HCT116 (cell line): ENCODE measurements around the gene ASCC1. TPM values are rescaled to one million over a fixed set of nuclear protein-coding genes. Genes with fewer than 3 reads are reported as not detected.

ENCODE experiments used
- ATAC-seq: fragments of 200-7000 bp; cut with Tn5 transposase; 2 replicates; pipeline ENCODE4 v1.9.1; 2020; ENCODE audit warnings: mild to moderate bottlenecking, moderate library complexity
- BruUV-seq: library from RNA; stranded (reverse); fragments of 400-500 nt; replicated peaks from 2 replicates; lab custom pipeline; 2021; lab: Mats Ljungman, UMichigan
- CTCF ChIA-PET: fragments of 300-600 bp; sonication (Branson Sonifier 250); formaldehyde crosslinking; loops from one replicate; lab custom pipeline; 2021; ENCODE audit warnings: antibody characterized with exemption; lab: Charles Lee
- POLR2A ChIA-PET: fragments of 300-600, 350-600 bp; sonication (Branson Sonifier 250); formaldehyde crosslinking; loops from one replicate; lab custom pipeline; 2021; ENCODE audit warnings: antibody characterized with exemption; lab: Charles Lee
- RAD21 ChIA-PET, 2 experiments: fragments of 300-600 bp; sonication (Branson Sonifier 250); formaldehyde crosslinking; loops; one replicate each; lab custom pipeline; 2023; ENCODE audit warnings: low total read pairs in 2 of 2; ENCODE audit not compliant: uncharacterized antibody in 2 of 2, unreplicated experiment in 2 of 2, low non-redundant PET in 1 of 2; lab: Charles Lee
- DNase-seq: peaks from one replicate; pipeline ENCODE4 v3.0.0-alpha.2; 2010; ENCODE audit warnings: low read depth, low spot score
- H2AFZ ChIP-seq: fragments of 200-600 bp; shearing (Covaris generic), sonication (generic); 2 replicates; pipeline ENCODE4 v1.6.1; 2017; ENCODE audit warnings: low read depth, mixed run types, mixed read lengths, antibody characterized with exemption, low read length; ENCODE audit not compliant: poor library complexity, severe bottlenecking
- H3K27ac ChIP-seq: 2 replicates; pipeline ENCODE4 v1.5.1; 2012; ENCODE audit warnings: low read depth, low read length
- H3K27me3 ChIP-seq: fragments of 200-600 bp; sonication (generic); 2 replicates; pipeline ENCODE4 v1.6.1; 2016; ENCODE audit warnings: mixed run types, low read length, mixed read lengths; ENCODE audit not compliant: insufficient read depth
- H3K36me3 ChIP-seq, 2 experiments: fragments of 200-500 bp in 1 of 2; fragments of 200-600 bp in 1 of 2; sonication (Bioruptor generic) in 1 of 2; sonication (generic) in 1 of 2; 2 replicates each; pipeline versions ENCODE4 v1.5.1 to v1.6.1; 2014 to 2016; ENCODE audit warnings: low read length in 2 of 2, inconsistent platforms in 1 of 2, mixed read lengths in 1 of 2, mixed run types in 1 of 2; ENCODE audit not compliant: insufficient read depth in 2 of 2, control insufficient read depth in 1 of 2
- H3K4me1 ChIP-seq, 2 experiments: fragments of 200-600 bp in 1 of 2; sonication (generic) in 1 of 2; 2 replicates each; pipeline versions ENCODE4 v1.5.1 to v1.6.1; 2012 to 2017; ENCODE audit warnings: low read length in 2 of 2, inconsistent platforms in 1 of 2, mild to moderate bottlenecking in 1 of 2, mixed read lengths in 1 of 2, mixed run types in 1 of 2, moderate library complexity in 1 of 2; ENCODE audit not compliant: insufficient read depth in 2 of 2, control insufficient read depth in 1 of 2
- H3K4me2 ChIP-seq: fragments of 200-600 bp; sonication (generic); 2 replicates; pipeline ENCODE4 v1.6.1; 2017; ENCODE audit warnings: mixed run types, low read length, mixed read lengths
- H3K4me3 ChIP-seq, 2 experiments: fragments of 200-600 bp in 1 of 2; sonication (generic) in 1 of 2; replicated peaks in 1 of 2; 2 replicates each; pipeline ENCODE4 v1.5.1; 2011 to 2016; ENCODE audit warnings: low read length in 2 of 2, control low read depth in 1 of 2, low read depth in 1 of 2, mild to moderate bottlenecking in 1 of 2, mixed read lengths in 1 of 2, mixed run types in 1 of 2
- H3K79me2 ChIP-seq: fragments of 200-600 bp; sonication (generic); 2 replicates; pipeline ENCODE4 v1.6.1; 2017; ENCODE audit warnings: mild to moderate bottlenecking, mixed run types, low read length, moderate library complexity, mixed read lengths; ENCODE audit not compliant: insufficient read depth
- H3K9ac ChIP-seq: fragments of 200-600 bp; sonication (generic); 2 replicates; pipeline ENCODE4 v1.6.1; 2016; ENCODE audit warnings: low read length, mixed read lengths
- H3K9me2 ChIP-seq: fragments of 200-600 bp; sonication (generic), shearing (Covaris generic); 2 replicates; pipeline ENCODE4 v1.6.1; 2017; ENCODE audit warnings: mixed run types, mild to moderate bottlenecking, moderate library complexity; ENCODE audit not compliant: insufficient read depth
- H3K9me3 ChIP-seq, 2 experiments: fragments of 200-500 bp in 1 of 2; fragments of 200-600 bp in 1 of 2; sonication (Bioruptor generic) in 1 of 2; sonication (generic) in 1 of 2; 2 replicates each; pipeline ENCODE4 v1.6.1; 2014 to 2017; ENCODE audit warnings: low read length in 2 of 2, mixed read lengths in 2 of 2, inconsistent platforms in 1 of 2, low read depth in 1 of 2, mild to moderate bottlenecking in 1 of 2, mixed run types in 1 of 2, moderate library complexity in 1 of 2; ENCODE audit not compliant: control insufficient read depth in 1 of 2, insufficient read depth in 1 of 2
- H4K20me1 ChIP-seq: fragments of 200-600 bp; sonication (generic), shearing (Covaris generic); 2 replicates; pipeline ENCODE4 v1.6.1; 2017; ENCODE audit warnings: mixed run types, mild to moderate bottlenecking, moderate library complexity; ENCODE audit not compliant: insufficient read depth
- CBX3 ChIP-seq: IDR thresholded peaks from 2 replicates; pipeline ENCODE4 v1.6.1; 2012; ENCODE audit warnings: low read depth
- CEBPB ChIP-seq: IDR thresholded peaks from 2 replicates; pipeline ENCODE4 v1.6.1; 2012; ENCODE audit warnings: low read depth
- CTCF ChIP-seq, 3 experiments: fragments of 200-600 bp in 1 of 3; sonication (generic) in 1 of 3; IDR thresholded peaks in 2 of 3; conservative IDR thresholded peaks in 1 of 3; 2 replicates each; pipeline ENCODE4 v1.5.1; 2012 to 2017; ENCODE audit warnings: low read depth in 2 of 3, low read length in 2 of 3, antibody characterized with exemption in 1 of 3, borderline replicate concordance in 1 of 3, control low read depth in 1 of 3, mild to moderate bottlenecking in 1 of 3, mixed read lengths in 1 of 3, mixed run types in 1 of 3, moderate library complexity in 1 of 3; ENCODE audit not compliant: insufficient read depth in 1 of 3
- EGR1 ChIP-seq: IDR thresholded peaks from 2 replicates; pipeline ENCODE4 v1.6.1; 2012; ENCODE audit warnings: low read depth
- ELF1 ChIP-seq: IDR thresholded peaks from 2 replicates; pipeline ENCODE4 v1.6.1; 2012; ENCODE audit warnings: low read depth, borderline replicate concordance
- EZH2 ChIP-seq: fragments of 200-600 bp; sonication (generic); IDR thresholded peaks from 2 replicates; pipeline ENCODE4 v1.6.1; 2017; ENCODE audit warnings: antibody characterized with exemption, mixed run types
- FOSL1 ChIP-seq: IDR thresholded peaks from 2 replicates; pipeline ENCODE4 v1.6.1; 2012; ENCODE audit warnings: low read depth
- POLR2A ChIP-seq: IDR thresholded peaks from 2 replicates; pipeline ENCODE4 v1.7.0; 2011; ENCODE audit warnings: borderline replicate concordance; ENCODE audit not compliant: insufficient read depth, insufficient read length; ENCODE audit errors: extremely low read depth
- RAD21 ChIP-seq: IDR thresholded peaks from 2 replicates; pipeline ENCODE4 v1.6.1; 2012; ENCODE audit warnings: low read depth, mild to moderate bottlenecking
- REST ChIP-seq: IDR thresholded peaks from 2 replicates; pipeline ENCODE4 v1.6.1; 2012; ENCODE audit warnings: low read depth
- SIN3A ChIP-seq: IDR thresholded peaks from 2 replicates; pipeline ENCODE4 v1.6.1; 2012; ENCODE audit warnings: low read depth
- SRF ChIP-seq: IDR thresholded peaks from 2 replicates; pipeline ENCODE4 v1.6.1; 2012; ENCODE audit warnings: low read depth
- ZFX ChIP-seq: fragments of 450-650 bp; IDR thresholded peaks from 2 replicates; pipeline ENCODE4 v1.6.1; 2017
- ZNF274 ChIP-seq: fragments of 200-500 bp; sonication (Bioruptor generic); IDR thresholded peaks from 2 replicates; pipeline ENCODE4 v1.6.1; 2014; ENCODE audit warnings: mild to moderate bottlenecking, low read depth, low read length, inconsistent platforms
- intact Hi-C: fragments of 100-400 bp; cut with micrococcal nuclease; formaldehyde crosslinking; loops from 2 replicates; pipeline ENCODE4 v1.10.0; 2022
- total RNA-seq: library from RNA; stranded (reverse); gene quantifications from one replicate; pipeline ENCODE4 v1.2.1, GENCODE V29; 2021; ENCODE audit not compliant: unreplicated experiment

Gene ASCC1
- total RNA-seq, 1 experiment from 2014 or later: 34.5 TPM

GRCh38 chr10:72049969-72050781 is 165.9 kb downstream of the ASCC1 start:
- POLR2A ChIA-PET: no interaction called here

GRCh38 chr10:72049472-72049871 is 166.6 kb downstream of the ASCC1 start:
- Histone ChIP-seq H3K4me2 (no peak overlapping the region), H3K27ac (no peak overlapping the region), H3K9me3 (peaks cover 0 to 6% of the 10 kb centered on the region in 2 experiments; a peak in 1 of 4 replicates), H4K20me1 (no peaks in the 10 kb centered on the region), H3K9me2 (no peaks in the 10 kb centered on the region), H3K9ac (no peak overlapping the region), H3K4me3 (no peak overlapping the region), H3K27me3 (no peaks in the 10 kb centered on the region), H3K4me1 (peaks cover 0 to 4% of the 10 kb centered on the region in 2 experiments; a peak in 1 of 4 replicates), H3K36me3 (no peaks in the 10 kb centered on the region), H2AFZ (no peak overlapping the region), H3K79me2 (no peaks in the 10 kb centered on the region)
- no peak for DNase-seq
- no peak for ATAC-seq
- POLR2A ChIA-PET: no interaction called here
- BruUV-seq: no TSS peak
- CTCF ChIA-PET: interaction anchor here (1.1 to 3.3 kb wide), 13 partner anchors 8 to 289 kb away, joined by 3 to 51 read pairs (median 6); no protein-coding TSS in a partner anchor
- intact Hi-C loops: loop anchor here (5.0 kb wide), 3 partner anchors 132 to 737 kb away; no protein-coding TSS in a partner anchor
- RAD21 ChIA-PET: interaction anchor here (1.2 to 1.6 kb wide), 2 partner anchors 94 kb away, joined by 7 to 10 read pairs; no protein-coding TSS in a partner anchor
- TF ChIP-seq CEBPB: no peak
- no peak for TF ChIP-seq POLR2A
- no peak for TF ChIP-seq FOSL1
- no peak for TF ChIP-seq ELF1
- no peak for TF ChIP-seq SIN3A
- TF ChIP-seq EZH2: no peak
- TF ChIP-seq RAD21: no peak
- no peak for TF ChIP-seq REST
- no peak for TF ChIP-seq CTCF (IDR thresholded peaks at IDR 0.05 in 2 of 3, conservative IDR thresholded peaks at IDR 0.05 in 1 of 3; ENCODE audit: borderline replicate concordance in 1 of 3, insufficient read depth in 1 of 3, low read depth in 2 of 3, low read length in 2 of 3)
- no peak for TF ChIP-seq ZFX
- TF ChIP-seq EGR1: no peak
- TF ChIP-seq ZNF274: no peak
- TF ChIP-seq CBX3: no peak
- TF ChIP-seq SRF: no peak

More at GRCh38 chr10:72049969-72050781, 165.9 kb downstream of the ASCC1 start:
- DNase-seq (no peak), ATAC-seq (no peak)
- H3K36me3 ChIP-seq: no peaks in the 10 kb centered on the region
- no peak overlapping the region for H2AFZ ChIP-seq
- no peak overlapping the region for H3K9ac ChIP-seq
- H3K27me3 ChIP-seq: no peaks in the 10 kb centered on the region
- intact Hi-C loops: loop anchor here (5.0 kb wide), 3 partner anchors 133 to 738 kb away; no protein-coding TSS in a partner anchor
- H4K20me1 ChIP-seq: no peaks in the 10 kb centered on the region
- H3K4me2 ChIP-seq: no peak overlapping the region
- ChIA-PET CTCF (interaction anchor here (2.2 to 2.3 kb wide), 2 partner anchors 12 to 172 kb away, joined by 6 to 16 read pairs; no protein-coding TSS in a partner anchor), RAD21 (no interaction called here)
- H3K9me3 ChIP-seq: peaks cover 0 to 6% of the 10 kb centered on the region in 2 experiments; a peak in 1 of 4 replicates
- no TSS peak for BruUV-seq
- H3K4me3 ChIP-seq: no peak overlapping the region
- no peaks in the 10 kb centered on the region for H3K79me2 ChIP-seq
- H3K9me2 ChIP-seq: no peaks in the 10 kb centered on the region
- TF ChIP-seq SRF: no peak
- peaks cover 0 to 4% of the 10 kb centered on the region in 2 experiments; a peak in 1 of 4 replicates for H3K4me1 ChIP-seq
- no peak overlapping the region for H3K27ac ChIP-seq
